ENCODE measurements around the gene MRPL14. TPM values are rescaled to one million over a fixed set of nuclear protein-coding genes. Genes with fewer than 3 reads are reported as not detected.

Gene MRPL14
- 54.6 to 77.9 TPM (median 66.5 TPM) in 5 replicates for total RNA-seq (2022; extraction: Qiagen RNA extraction; ENCODE audit: low read depth)

GRCh38 chr6:44127186-44128019, at the start of gene MRPL14, which contains the start of gene TMEM63B:
Gene MRPL14 (minus strand): TSS chr6:44127452. CDS start chr6:44116611, 10,841 bp downstream.
Gene TMEM63B (plus strand): TSS chr6:44127554. CDS start chr6:44134585, 7,031 bp downstream.

GRCh38 chr6:44158770-44159228, 31.5 kb upstream of the MRPL14 start, which contains the start of gene CAPN11:
Gene CAPN11 (plus strand): TSS chr6:44158820. CDS start chr6:44158849, 29 bp downstream.

Other genes starting within 250 kb of the MRPL14 start
- gene TMEM63B, start 102 bp upstream of the MRPL14 start, total RNA-seq (2022; extraction: Qiagen RNA extraction; ENCODE audit: low read depth): 9.7 to 20.1 TPM (median 16.0 TPM) in 5 replicates
- not detected in 5 replicates for gene CAPN11, start 31.4 kb upstream of the MRPL14 start, total RNA-seq (2022; extraction: Qiagen RNA extraction; ENCODE audit: low read depth)
- not detected in 5 replicates for gene MYMX, start 89.5 kb upstream of the MRPL14 start, total RNA-seq (2022; extraction: Qiagen RNA extraction; ENCODE audit: low read depth)
- 37.0 to 58.9 TPM (median 57.3 TPM) in 5 replicates for gene SLC29A1, start 96.1 kb upstream of the MRPL14 start, total RNA-seq (2022; extraction: Qiagen RNA extraction; ENCODE audit: low read depth)
- gene HSP90AB1, start 119.6 kb upstream of the MRPL14 start, total RNA-seq (2022; extraction: Qiagen RNA extraction; ENCODE audit: low read depth): 1,146 to 1,419 TPM (median 1,243 TPM) in 5 replicates
- gene SLC35B2, start 130.1 kb upstream of the MRPL14 start, total RNA-seq (2022; extraction: Qiagen RNA extraction; ENCODE audit: low read depth): 45.6 to 69.6 TPM (median 65.1 TPM) in 5 replicates
- 8.2 to 12.2 TPM (median 9.3 TPM) in 5 replicates for gene NFKBIE, start 138.1 kb upstream of the MRPL14 start, total RNA-seq (2022; extraction: Qiagen RNA extraction; ENCODE audit: low read depth)
- 0.02 to 0.13 TPM (median 0.05 TPM) in 4 of 5 replicates, not detected in the other for gene TMEM151B, start 143.0 kb upstream of the MRPL14 start, total RNA-seq (2022; extraction: Qiagen RNA extraction; ENCODE audit: low read depth)
- 3.8 to 8.2 TPM (median 7.4 TPM) in 5 replicates for gene AARS2, start 185.9 kb upstream of the MRPL14 start, total RNA-seq (2022; extraction: Qiagen RNA extraction; ENCODE audit: low read depth)
- gene SPATS1, start 215.2 kb upstream of the MRPL14 start, total RNA-seq (2022; extraction: Qiagen RNA extraction; ENCODE audit: low read depth): not detected in 5 replicates

All from A549 treated with ZK216348 at 1 μM for 4 hours (cell line).